ENCODE data around the gene SH3TC1.

GRCh38 chr4:8284391-8284790 is 85.3 kb downstream of the SH3TC1 start:
- no peak for TF ChIP-seq CTCF (IDR thresholded peaks at IDR 0.05)
- TF ChIP-seq RFX5 (IDR thresholded peaks at IDR 0.05), result no peak
- no peak for TF ChIP-seq SMC3 (IDR thresholded peaks at IDR 0.05)
- TF ChIP-seq POLR2A (IDR thresholded peaks at IDR 0.05; ENCODE audit: low read length), result no peak
- TF ChIP-seq ZSCAN20 (CRISPR knock-in tag; IDR thresholded peaks at IDR 0.05), result no peak
- no peak for TF ChIP-seq JUNB (IDR thresholded peaks at IDR 0.05)
- TF ChIP-seq E2F6 (IDR thresholded peaks at IDR 0.05; ENCODE audit: borderline replicate concordance, low read depth), result no peak
- TF ChIP-seq SREBF2 (IDR thresholded peaks at IDR 0.05), result no peak
- no peak for TF ChIP-seq MAX (IDR thresholded peaks at IDR 0.05)
- TF ChIP-seq USF2 (IDR thresholded peaks at IDR 0.05), result no peak
- TF ChIP-seq EHMT2 (IDR thresholded peaks at IDR 0.05; ENCODE audit: low read depth), result no peak
- no peak for TF ChIP-seq REST (IDR thresholded peaks at IDR 0.05)
